MCF 10A (cell line): Measurements from ENCODE around the gene RSPO1. TPM values are rescaled to one million over a fixed set of nuclear protein-coding genes. Genes with fewer than 3 reads are reported as not detected.

Experiments
- BruUV-seq: library from RNA; stranded (reverse); fragments of 400-500 nt; replicated peaks from 2 replicates; lab custom pipeline; 2021; lab: Mats Ljungman, UMichigan
- CTCF ChIA-PET: fragments of 300-600 bp; sonication (Branson Sonifier 250); formaldehyde crosslinking; extraction: SDS; loops from one replicate; lab custom pipeline; 2021; ENCODE audit warnings: antibody characterized with exemption, inconsistent platforms; lab: Yijun Ruan, JAX
- POLR2A ChIA-PET: fragments of 300-600, 350-650 bp; sonication (Branson Sonifier 250); formaldehyde crosslinking; extraction: SDS; loops from one replicate; lab custom pipeline; 2020; ENCODE audit warnings: antibody characterized with exemption, inconsistent platforms; lab: Yijun Ruan, JAX
- DNase-seq: peaks from one replicate; pipeline ENCODE4 v3.0.0-alpha.2; 2018; ENCODE audit not compliant: unreplicated experiment
- H3K27ac Mint-ChIP-seq: one replicate; pipeline ENCODE4 v1.8.0; 2022; ENCODE audit warnings: mild to moderate bottlenecking, low read depth, mixed read lengths; ENCODE audit not compliant: unreplicated experiment
- H3K27me3 Mint-ChIP-seq: one replicate; pipeline ENCODE4 v1.8.0; 2022; ENCODE audit warnings: mixed read lengths; ENCODE audit not compliant: insufficient read depth, unreplicated experiment
- H3K36me3 Mint-ChIP-seq: one replicate; pipeline ENCODE4 v1.8.0; 2022; ENCODE audit warnings: mild to moderate bottlenecking, moderate library complexity, mixed read lengths; ENCODE audit not compliant: insufficient read depth, unreplicated experiment
- H3K4me1 Mint-ChIP-seq: one replicate; pipeline ENCODE4 v1.8.0; 2022; ENCODE audit warnings: mixed read lengths; ENCODE audit not compliant: insufficient read depth, unreplicated experiment
- H3K4me3 Mint-ChIP-seq: one replicate; pipeline ENCODE4 v1.8.0; 2022; ENCODE audit warnings: mild to moderate bottlenecking, moderate library complexity, mixed read lengths; ENCODE audit not compliant: unreplicated experiment
- H3K9me3 Mint-ChIP-seq: one replicate; pipeline ENCODE4 v1.8.0; 2022; ENCODE audit warnings: mixed read lengths; ENCODE audit not compliant: unreplicated experiment
- intact Hi-C: fragments of 100-400 bp; cut with micrococcal nuclease; formaldehyde crosslinking; loops from 2 replicates; pipeline ENCODE4 v1.14.1; 2022
- total RNA-seq: library from RNA; stranded (reverse); gene quantifications from 2 replicates; pipeline ENCODE4 v1.2.3, GENCODE V29; 2022
- TF ChIP-seq, protein P1 (sequence below): fragments of 200-600 bp; IDR thresholded peaks from one replicate; pipeline ENCODE4 v1.8.0; 2022; ENCODE audit warnings: antibody characterized with exemption, mild to moderate bottlenecking; ENCODE audit not compliant: unreplicated experiment

The RSPO1 gene
- total RNA-seq, 1 experiment from 2014 or later, result not detected

- peaks cover 11% of the 10 kb centered on the region for H3K27me3 Mint-ChIP-seq
- H3K4me1 Mint-ChIP-seq, result no peaks in the 10 kb centered on the region
- no peak for DNase-seq
- intact Hi-C loops, result no loop called here
- ChIA-PET CTCF (no interaction called here), POLR2A (no interaction called here)
- TF ChIP-seq, protein P1, sequence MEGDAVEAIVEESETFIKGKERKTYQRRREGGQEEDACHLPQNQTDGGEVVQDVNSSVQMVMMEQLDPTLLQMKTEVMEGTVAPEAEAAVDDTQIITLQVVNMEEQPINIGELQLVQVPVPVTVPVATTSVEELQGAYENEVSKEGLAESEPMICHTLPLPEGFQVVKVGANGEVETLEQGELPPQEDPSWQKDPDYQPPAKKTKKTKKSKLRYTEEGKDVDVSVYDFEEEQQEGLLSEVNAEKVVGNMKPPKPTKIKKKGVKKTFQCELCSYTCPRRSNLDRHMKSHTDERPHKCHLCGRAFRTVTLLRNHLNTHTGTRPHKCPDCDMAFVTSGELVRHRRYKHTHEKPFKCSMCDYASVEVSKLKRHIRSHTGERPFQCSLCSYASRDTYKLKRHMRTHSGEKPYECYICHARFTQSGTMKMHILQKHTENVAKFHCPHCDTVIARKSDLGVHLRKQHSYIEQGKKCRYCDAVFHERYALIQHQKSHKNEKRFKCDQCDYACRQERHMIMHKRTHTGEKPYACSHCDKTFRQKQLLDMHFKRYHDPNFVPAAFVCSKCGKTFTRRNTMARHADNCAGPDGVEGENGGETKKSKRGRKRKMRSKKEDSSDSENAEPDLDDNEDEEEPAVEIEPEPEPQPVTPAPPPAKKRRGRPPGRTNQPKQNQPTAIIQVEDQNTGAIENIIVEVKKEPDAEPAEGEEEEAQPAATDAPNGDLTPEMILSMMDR, result no peak
- H3K36me3 Mint-ChIP-seq, result no peaks in the 10 kb centered on the region
- H3K9me3 Mint-ChIP-seq, result no peaks in the 10 kb centered on the region
- no TSS peak for BruUV-seq
- H3K4me3 Mint-ChIP-seq, result no peak overlapping the region
- no peak overlapping the region for H3K27ac Mint-ChIP-seq
Measured at GRCh38 chr1:37641059-37641458, 6.4 kb upstream of the RSPO1 start.

DNA sequence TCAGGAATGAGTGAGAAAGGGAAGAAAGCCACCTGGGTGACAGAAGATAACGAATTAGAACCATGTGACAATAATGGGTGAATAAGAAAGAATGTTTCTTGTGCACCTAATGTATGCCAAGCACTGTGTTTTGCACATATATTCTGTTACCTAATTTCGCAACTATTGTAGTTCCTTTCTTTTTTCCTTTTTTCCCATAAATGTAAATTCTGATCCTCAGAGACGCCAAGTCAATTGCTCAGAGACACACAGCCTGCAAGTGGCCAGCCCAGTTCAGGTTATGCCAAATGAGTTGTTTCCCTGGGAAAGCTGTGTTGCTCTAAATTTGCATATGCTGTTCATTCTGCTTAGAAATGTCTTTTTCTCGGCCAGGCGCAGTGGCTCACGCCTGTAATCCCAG, 1.7 kb upstream of the RSPO1 start:
- BruUV-seq, result no TSS peak
- ChIA-PET POLR2A (no interaction called here), CTCF (interaction anchor here (0.7 kb wide), 3 partner anchors 20 to 1202 kb away, joined by 3 read pairs; no protein-coding TSS in a partner anchor)
- Mint-ChIP-seq H3K4me3 (no peak overlapping the region), H3K9me3 (no peaks in the 10 kb centered on the region), H3K27ac (no peak overlapping the region), H3K27me3 (peaks cover 58% of the 10 kb centered on the region), H3K36me3 (no peaks in the 10 kb centered on the region), H3K4me1 (peaks cover 4% of the 10 kb centered on the region)
- TF ChIP-seq, protein P1, result no peak
- intact Hi-C loops, result no loop called here
- no peak for DNase-seq

GRCh38 chr1:37634992-37635902, 555 bp upstream of the RSPO1 start:
- TF ChIP-seq, protein P1, result no peak
- BruUV-seq, result no TSS peak
- Mint-ChIP-seq H3K27me3 (peaks cover 70% of the 10 kb centered on the region), H3K4me3 (no peak overlapping the region), H3K27ac (no peak overlapping the region), H3K9me3 (no peaks in the 10 kb centered on the region), H3K36me3 (no peaks in the 10 kb centered on the region), H3K4me1 (peaks cover 4% of the 10 kb centered on the region)
- CTCF ChIA-PET, result interaction anchor here (0.6 to 1.1 kb wide), 2 partner anchors 32 to 198 kb away, joined by 3 to 4 read pairs; no protein-coding TSS in a partner anchor
- POLR2A ChIA-PET, result no interaction called here
- no peak for DNase-seq
- intact Hi-C loops, result no loop called here

DNA sequence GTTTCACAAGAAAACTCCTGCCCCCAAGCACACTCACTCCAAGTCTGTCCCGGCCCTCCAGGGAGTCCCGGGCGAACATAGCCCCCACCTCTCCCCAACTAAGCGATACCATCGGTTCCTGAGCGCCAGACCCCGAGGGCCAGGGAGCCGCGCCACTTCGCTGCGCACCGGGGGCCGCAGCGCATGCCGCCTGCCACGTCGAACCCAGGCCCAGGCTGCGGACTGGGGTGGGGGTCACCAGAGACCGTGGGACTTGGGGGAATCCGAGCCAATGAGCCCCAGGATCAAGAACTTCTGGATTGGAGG, 801 bp downstream of the RSPO1 start:
- Mint-ChIP-seq H3K4me1 (peaks cover 4% of the 10 kb centered on the region), H3K9me3 (no peaks in the 10 kb centered on the region), H3K27ac (no peak overlapping the region), H3K27me3 (peaks cover 75% of the 10 kb centered on the region), H3K4me3 (no peak overlapping the region), H3K36me3 (no peaks in the 10 kb centered on the region)
- no peak for DNase-seq
- no TSS peak for BruUV-seq
- CTCF ChIA-PET, result no interaction called here
- POLR2A ChIA-PET, result no interaction called here
- TF ChIP-seq, protein P1, result no peak
- intact Hi-C loops, result no loop called here
